Islet of Langerhans (tissue), 1 donor: ENCODE measurements around the gene MRPL43.
A peak's percentile ranks its signal among the peaks of the same experiment; 100 is the strongest.

Experiments used
- FAIRE-seq: peaks from one replicate; lab custom pipeline; 2011; peaks lifted over from hg19 to GRCh38; lab: Jason Lieb, UNC

MRPL43 gene

GRCh38 chr10:100966887-100967286 lies 20.4 kb downstream of the MRPL43 start:
- FAIRE-seq: no peak

- no peak for FAIRE-seq
Observed at GRCh38 chr10:100965820-100966219, 21.5 kb downstream of the MRPL43 start.

DNA sequence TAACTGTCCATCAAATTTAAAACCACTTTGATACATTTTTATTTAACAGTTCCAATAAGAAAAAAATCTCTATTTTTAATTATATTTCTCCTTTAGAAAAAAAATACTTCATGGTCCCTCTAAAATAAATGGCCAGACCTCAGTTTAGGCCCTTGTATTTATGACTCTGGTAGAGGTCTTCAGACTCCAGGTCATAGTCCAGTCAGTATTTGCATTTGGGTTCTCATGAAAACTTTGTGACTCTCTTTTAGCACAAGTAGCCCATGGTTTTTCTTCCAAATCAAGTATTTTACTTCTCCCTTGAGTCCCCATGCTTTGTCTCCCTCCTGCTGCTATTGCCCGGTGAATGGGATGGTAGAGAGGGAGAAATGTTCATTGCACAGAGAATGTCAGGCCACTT lies 23.5 kb downstream of the MRPL43 start:
- FAIRE-seq: peak; percentile 30

- FAIRE-seq: no peak
Observed at GRCh38 chr10:100962351-100963080, 24.8 kb downstream of the MRPL43 start.

DNA sequence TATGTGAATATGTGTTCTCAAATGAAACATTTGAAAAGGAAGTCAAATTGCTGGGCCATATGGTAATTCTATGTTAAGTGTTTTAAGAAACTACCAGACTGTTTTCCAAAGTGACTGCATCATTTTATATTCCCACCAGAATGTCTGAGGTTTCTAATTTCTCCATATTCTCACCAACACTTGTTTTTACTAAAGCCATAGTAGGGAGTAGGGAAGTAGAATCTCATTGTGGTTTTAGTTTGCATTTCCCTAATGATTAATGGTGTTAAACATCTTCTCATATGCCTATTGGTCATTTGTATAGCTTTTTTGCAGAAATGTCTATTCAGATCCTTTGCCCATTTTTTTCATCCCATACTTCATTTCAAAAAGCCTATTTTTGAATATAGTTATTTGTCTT lies 27.0 kb downstream of the MRPL43 start:
- FAIRE-seq: no peak

GRCh38 chr10:100948916-100949315 lies 38.4 kb downstream of the MRPL43 start:
- FAIRE-seq: no peak

DNA sequence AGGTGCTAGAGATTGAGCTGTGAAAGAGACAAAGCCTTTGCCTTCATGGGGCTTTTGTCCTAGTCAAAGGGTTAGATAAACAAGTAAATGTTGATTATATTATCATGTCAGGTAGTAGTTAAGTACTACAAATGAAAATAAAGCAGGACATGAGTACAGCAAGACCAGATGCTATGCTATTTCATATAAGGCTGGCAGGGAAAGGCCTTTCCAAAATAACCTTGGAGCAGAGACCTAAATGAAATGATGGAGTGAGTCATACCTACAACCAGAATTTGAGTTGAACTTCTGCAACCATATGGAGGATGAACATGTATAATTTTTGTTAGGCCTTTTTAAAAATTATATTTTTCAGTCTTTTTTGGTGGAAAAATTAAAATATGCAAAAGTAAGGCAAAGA lies 41.5 kb downstream of the MRPL43 start:
- no peak for FAIRE-seq

GRCh38 chr10:100943508-100943907 lies 43.8 kb downstream of the MRPL43 start:
- FAIRE-seq: no peak

DNA sequence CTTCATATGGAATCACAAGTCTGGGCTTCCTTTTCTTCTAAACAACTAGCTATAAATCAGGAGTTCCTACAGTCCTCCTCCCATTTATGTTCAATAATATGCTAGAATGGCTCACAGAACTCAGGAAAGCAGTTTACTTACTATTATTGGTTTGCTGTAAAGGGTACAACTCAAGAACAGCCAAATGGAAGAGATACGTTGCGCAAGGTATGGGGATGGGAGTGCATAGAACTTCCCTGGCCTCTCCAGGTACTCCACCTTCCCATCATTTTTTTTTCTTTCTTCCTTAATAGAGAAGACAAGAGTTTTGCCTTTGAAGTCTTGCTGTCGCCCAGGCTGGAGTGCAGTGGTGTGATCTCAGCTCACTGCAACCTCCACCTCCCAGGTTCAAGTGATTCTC lies 45.1 kb downstream of the MRPL43 start:
- no peak for FAIRE-seq

- FAIRE-seq: peak; percentile 64
Observed at GRCh38 chr10:100939763-100940344, 47.4 kb downstream of the MRPL43 start.
